ENCODE measurements around the gene NRIP1.

DNA sequence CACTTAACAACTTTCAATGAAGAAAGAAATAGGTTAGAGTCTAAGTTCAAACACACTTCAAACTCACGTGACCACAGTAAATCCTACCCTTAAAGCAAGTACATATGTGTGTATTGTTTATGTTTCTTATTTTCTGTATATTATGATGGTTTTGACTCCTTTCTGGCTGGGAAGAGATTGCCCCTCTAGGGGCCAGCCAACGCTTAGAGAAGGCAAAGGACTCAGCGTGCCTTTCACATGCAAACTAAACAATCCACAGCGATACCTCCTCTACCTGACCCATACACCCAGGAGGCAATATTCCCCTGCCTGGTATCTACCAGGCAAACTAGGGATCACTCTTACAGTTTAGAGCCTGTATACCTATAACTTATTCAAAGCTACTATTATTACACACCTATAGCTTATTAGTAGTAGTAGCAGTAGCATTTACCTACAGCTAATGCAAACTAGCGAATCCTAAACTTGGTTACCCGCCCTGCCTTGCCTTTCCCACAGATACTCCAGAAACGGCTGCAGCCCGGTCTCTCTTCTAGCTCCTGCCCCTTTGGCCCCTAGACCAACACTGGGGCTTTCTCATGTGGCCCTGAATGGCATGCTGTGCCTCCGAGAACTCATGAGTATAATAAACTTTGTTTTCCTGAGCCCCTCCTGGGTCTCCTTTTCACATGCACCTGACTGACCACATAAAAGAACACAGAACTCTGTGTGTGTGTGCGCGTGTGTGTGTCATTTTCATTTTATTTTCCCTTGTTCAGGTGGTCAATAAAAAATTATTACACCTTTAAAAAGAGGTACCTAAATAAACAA is 14.0 kb downstream of the NRIP1 start:
- TF ChIP-seq, protein P1, sequence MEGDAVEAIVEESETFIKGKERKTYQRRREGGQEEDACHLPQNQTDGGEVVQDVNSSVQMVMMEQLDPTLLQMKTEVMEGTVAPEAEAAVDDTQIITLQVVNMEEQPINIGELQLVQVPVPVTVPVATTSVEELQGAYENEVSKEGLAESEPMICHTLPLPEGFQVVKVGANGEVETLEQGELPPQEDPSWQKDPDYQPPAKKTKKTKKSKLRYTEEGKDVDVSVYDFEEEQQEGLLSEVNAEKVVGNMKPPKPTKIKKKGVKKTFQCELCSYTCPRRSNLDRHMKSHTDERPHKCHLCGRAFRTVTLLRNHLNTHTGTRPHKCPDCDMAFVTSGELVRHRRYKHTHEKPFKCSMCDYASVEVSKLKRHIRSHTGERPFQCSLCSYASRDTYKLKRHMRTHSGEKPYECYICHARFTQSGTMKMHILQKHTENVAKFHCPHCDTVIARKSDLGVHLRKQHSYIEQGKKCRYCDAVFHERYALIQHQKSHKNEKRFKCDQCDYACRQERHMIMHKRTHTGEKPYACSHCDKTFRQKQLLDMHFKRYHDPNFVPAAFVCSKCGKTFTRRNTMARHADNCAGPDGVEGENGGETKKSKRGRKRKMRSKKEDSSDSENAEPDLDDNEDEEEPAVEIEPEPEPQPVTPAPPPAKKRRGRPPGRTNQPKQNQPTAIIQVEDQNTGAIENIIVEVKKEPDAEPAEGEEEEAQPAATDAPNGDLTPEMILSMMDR (IDR thresholded peaks at IDR 0.05), result no peak
- TF ChIP-seq POLR2A (IDR thresholded peaks at IDR 0.05) (no peak), POLR2AphosphoS5 (IDR thresholded peaks at IDR 0.05) (no peak)
